Stimulated activated CD4-positive, alpha-beta T cell treated with anti-CD3 and anti-CD28 coated beads, Interleukin-4, amount 100 ng/mL, for 48 hours (primary cell): ENCODE results near the gene LMLN.
"Not testable (repeated sequence)": the region's sequence is repeated elsewhere in the genome, so short reads cannot be mapped to it uniquely, and the experiment has no call there.

ENCODE experiments used
- DNase-seq, 2 donors: peaks; one replicate each; pipeline ENCODE4 v3.0.0-alpha.2; 2020; ENCODE audit warnings: low read depth in 2 of 2

LMLN gene, protein sequence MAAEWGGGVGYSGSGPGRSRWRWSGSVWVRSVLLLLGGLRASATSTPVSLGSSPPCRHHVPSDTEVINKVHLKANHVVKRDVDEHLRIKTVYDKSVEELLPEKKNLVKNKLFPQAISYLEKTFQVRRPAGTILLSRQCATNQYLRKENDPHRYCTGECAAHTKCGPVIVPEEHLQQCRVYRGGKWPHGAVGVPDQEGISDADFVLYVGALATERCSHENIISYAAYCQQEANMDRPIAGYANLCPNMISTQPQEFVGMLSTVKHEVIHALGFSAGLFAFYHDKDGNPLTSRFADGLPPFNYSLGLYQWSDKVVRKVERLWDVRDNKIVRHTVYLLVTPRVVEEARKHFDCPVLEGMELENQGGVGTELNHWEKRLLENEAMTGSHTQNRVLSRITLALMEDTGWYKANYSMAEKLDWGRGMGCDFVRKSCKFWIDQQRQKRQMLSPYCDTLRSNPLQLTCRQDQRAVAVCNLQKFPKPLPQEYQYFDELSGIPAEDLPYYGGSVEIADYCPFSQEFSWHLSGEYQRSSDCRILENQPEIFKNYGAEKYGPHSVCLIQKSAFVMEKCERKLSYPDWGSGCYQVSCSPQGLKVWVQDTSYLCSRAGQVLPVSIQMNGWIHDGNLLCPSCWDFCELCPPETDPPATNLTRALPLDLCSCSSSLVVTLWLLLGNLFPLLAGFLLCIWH

GRCh38 chr3:197959891-197960693 lies at the start of gene LMLN:
Gene LMLN (plus strand): TSS chr3:197960217. CDS start chr3:197960246, 29 bp downstream.
- DNase-seq: peak; percentile 92 to 95

GRCh38 chr3:197912741-197913476 lies 47.1 kb upstream of the LMLN start:
- DNase-seq: no peak

GRCh38 chr3:197913641-197914380 lies 46.2 kb upstream of the LMLN start:
- no peak for DNase-seq

DNA sequence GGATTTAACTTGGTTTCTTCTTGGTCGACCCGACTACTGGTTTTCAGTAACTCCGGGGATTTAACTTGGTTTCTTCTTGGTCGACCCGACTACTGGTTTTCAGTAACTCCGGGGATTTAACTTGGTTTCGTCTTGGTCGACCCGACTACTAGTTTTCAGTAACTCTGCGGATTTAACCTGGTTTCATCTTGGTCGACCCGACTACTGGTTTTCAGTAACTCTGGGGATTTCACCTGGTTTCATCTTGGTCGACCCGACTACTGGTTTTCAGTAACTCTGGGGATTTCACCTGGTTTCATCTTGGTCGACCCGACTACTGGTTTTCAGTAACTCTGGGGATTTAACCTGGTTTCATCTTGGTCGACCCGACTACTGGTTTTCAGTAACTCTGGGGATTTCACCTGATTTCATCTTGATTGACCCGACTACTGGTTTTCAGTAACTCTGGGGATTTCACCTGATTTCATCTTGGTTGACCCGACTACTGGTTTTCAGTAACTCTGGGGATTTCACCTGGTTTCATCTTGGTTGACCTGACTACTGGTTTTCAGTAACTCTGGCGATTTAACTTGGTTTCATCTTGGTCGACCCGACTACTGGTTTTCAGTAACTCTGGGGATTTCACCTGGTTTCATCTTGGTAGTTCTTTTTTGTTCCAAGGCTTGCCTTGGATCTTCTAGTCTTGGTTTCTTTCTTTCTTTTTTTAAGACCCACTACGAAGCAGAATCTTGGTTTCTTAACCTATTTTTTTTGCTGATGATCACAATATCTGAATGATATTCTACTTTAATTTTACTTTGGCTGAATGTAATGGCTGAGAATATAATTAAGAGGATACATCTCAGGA lies 38.4 kb upstream of the LMLN start:
- not testable (repeated sequence) for DNase-seq

DNA sequence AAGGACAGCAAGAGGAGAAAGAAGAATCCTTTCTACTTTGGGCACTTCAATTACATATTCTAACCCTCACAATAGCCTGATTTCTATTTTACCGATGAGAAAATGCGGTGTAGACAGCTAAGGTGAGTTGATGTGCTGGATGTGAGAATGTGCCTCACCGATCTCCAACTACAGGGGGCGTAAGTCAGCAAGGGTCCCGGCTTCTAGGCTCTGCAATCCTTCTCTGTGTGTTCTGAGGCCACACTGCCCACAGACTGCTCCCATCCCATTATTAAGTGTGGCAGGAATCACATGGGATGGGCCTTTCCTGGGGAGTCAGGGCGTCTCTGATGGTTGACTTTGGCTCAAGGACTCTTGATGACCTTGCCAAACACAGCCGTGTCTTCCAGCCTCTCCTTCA lies 33.6 kb upstream of the LMLN start:
- no peak for DNase-seq

DNA sequence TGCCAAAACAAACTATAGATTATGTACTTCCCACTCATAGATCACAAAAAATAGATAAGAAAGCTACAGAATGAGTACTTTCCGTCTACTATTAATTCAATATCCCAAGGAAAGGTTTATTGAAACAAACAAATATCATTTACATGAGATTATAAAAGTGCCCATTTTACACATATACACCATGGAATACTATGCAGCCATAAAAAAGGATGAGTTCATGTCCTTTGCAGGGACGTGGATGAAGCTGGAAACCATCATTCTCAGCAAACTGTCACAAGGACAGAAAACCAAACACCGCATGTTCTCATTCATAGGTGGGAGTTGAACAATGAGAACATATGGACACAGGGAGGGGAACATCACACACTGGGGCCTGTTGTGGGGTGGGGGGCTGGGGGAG lies 32.4 kb upstream of the LMLN start:
- DNase-seq: not testable (repeated sequence)

DNA sequence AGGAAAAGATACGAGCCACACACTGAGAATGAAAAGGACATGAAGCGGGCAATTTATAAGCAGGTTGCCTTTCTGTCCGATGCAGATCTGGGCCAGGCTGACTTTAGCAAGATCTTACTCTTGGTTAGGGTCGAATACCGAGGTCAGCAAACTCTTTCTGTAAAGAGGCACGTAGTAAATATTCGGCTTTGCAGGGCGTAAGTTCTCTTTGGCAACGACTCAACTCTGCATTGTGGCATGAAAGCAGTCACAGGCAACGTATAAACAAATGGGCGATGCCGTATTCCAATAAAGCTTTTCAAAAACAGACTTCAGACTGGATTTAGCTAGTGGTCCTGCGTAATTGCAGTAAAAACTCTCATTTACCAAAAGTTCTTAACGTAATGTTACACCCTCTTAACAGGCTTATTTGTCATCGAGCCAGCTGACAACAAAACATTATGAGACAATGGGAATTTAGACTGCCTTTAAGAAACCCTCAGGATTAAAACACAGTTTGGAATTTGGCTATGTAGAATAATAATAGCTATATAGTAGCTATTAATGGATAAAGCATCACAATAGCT lies 23.1 kb upstream of the LMLN start:
- DNase-seq: no peak

- DNase-seq: no peak
Observed at GRCh38 chr3:197940745-197941384, 19.2 kb upstream of the LMLN start.

GRCh38 chr3:197942956-197943556 lies 17.0 kb upstream of the LMLN start:
- no peak for DNase-seq

DNA sequence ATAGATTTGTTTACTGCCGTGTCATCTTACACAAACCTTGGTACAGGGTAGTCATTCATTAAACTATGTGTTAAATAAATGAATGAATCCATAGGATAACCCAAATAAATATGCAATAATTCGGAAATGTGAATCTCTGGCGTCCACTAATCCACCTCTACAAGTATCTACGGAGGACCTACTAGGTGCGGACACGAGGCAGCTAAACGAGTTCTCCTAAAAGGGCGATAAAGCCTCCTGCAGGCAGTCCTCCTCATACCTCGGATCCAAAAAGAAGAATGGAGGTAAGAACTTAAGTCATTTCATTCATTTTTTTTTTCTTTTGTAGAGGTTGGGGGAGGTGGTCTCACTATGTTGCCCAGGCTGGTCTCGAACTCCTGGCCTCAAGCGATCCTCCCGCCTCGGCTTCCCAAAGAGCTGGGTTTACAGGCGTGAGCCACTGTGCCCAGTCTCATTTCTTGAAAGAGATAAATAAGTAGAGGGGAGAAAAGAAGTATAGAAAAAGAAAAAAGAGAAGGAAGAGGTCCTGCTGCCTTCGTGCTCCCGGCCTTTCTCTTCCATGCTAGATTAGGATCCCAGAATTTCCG lies 10.7 kb upstream of the LMLN start:
- no peak for DNase-seq

DNA sequence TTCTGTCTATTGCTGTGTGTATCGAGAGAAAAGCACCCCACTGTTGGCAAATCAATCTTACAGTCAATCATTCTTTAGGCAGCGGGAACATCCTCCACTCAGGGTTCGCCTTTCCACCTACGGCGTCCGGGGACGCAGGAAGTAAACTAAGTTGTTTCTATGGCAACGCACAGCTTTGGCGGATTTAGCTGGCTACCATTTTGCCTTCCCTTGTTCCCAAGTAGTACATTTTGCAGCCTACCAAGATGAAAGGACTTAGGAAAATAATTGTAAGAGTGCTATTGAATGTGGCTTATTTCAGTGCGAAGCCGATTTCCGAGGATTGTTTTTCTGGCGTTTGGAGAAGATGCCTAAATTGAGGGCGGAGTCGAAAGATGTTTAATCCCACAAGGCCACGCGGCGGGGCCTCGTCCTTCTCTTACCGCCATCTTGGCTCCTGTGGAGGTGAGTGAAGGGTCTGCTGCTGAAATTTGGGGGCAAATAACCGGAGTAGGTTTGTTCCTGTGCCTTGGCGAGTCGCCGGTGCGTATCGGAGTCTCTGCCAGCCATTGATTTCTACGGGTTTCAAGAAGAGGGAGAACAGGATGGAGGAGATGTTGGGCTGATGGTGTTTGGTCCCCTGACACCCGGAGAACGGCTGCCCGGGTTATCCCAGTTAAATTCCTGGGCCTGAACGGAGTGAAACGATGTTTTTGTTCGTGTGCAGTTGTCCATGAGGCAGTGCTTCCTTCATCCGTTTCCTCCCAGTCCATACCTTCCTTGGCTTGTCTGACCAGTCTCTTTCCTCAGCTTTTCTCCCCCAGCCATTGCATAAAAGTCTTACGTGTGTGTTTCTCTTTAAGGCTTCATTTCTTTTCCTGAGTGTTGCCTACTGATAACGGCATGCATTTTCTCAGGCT lies 10.0 kb upstream of the LMLN start, which contains the start of gene RPL35A:
Gene RPL35A (plus strand): TSS at position 413 of the 899 bp plus-strand sequence. CDS start 778 bp downstream, outside the sequence.
- DNase-seq: peak; percentile 70 to 76

- no peak for DNase-seq
Observed at GRCh38 chr3:197950677-197951061, 9.3 kb upstream of the LMLN start.

GRCh38 chr3:197951392-197951990 lies 8.5 kb upstream of the LMLN start:
- DNase-seq: no peak

- DNase-seq: no peak
Observed at GRCh38 chr3:197952440-197952839, 7.6 kb upstream of the LMLN start.

- no peak for DNase-seq
Observed at GRCh38 chr3:197953325-197953724, 6.7 kb upstream of the LMLN start.

GRCh38 chr3:197953881-197954280 lies 6.1 kb upstream of the LMLN start:
- DNase-seq: no peak
